ENCODE results near the gene NLK. TPM values are rescaled to one million over a fixed set of nuclear protein-coding genes. Genes with fewer than 3 reads are reported as not detected.

The NLK gene
- total and polyA plus RNA-seq, 2 donors (not counting 3 experiments of a cell fraction or from before 2014, with no cell fraction given) = 23.8 to 34.2 TPM

DNA sequence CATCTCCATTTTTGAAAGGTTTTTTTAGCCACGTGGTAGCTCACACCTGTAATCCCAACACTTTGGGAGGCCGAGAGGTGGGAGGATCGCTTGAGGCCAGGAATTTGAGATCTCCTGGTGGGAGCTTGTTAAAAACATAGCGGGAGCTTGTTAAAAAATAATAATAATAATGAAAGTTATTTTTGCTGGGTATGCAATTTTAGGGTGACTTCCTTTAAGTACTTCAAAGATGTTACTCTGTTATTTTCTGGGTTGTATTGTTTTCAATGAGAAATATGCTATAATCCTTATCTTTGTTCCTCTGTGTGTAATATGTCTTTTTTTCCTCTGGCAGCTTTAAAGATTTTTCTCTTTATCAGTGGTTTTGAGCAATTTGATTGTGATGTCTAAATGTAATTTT is 48.1 kb downstream of the NLK start:
- Histone ChIP-seq H3K9me1 (replicated peaks; ENCODE audit: control insufficient read depth, extremely low read depth, insufficient read depth, low read length) (no peaks in the 10 kb centered on the region), H3K36me3 (ENCODE audit: control insufficient read depth in 2 of 2, extremely low read depth in 1 of 2, insufficient read depth in 2 of 2, low read length in 2 of 2) (peaks cover 0 to 3% of the 10 kb centered on the region in 2 experiments), H3K4me3 (replicated peaks in 1 of 3; ENCODE audit: insufficient read depth in 1 of 3, low read depth in 1 of 3, low read length in 3 of 3) (no peak overlapping the region), H3K9ac (replicated peaks; ENCODE audit: extremely low read depth, insufficient read depth, low read length) (no peak overlapping the region), H3K4me1 (ENCODE audit: control insufficient read depth, extremely low read depth, insufficient read depth, low read length) (peaks cover 4% of the 10 kb centered on the region), H3K4me2 (ENCODE audit: insufficient read depth, low read length) (no peak overlapping the region), H3K79me2 (ENCODE audit: control insufficient read depth, insufficient read depth, low read length) (peaks cover 83% of the 10 kb centered on the region), H3K9me3 (replicated peaks; ENCODE audit: control insufficient read depth, insufficient read depth, low read length) (no peaks in the 10 kb centered on the region), H4K20me1 (replicated peaks; ENCODE audit: control insufficient read depth, extremely low read depth, insufficient read depth, low read length) (peaks cover 2% of the 10 kb centered on the region), H3K27me3 (ENCODE audit: control insufficient read depth in 2 of 2, insufficient read depth in 2 of 2, low read length in 2 of 2) (no peaks in the 10 kb centered on the region), H3K27ac (ENCODE audit: insufficient read depth, low read depth, low read length) (no peak overlapping the region), H2AFZ (ENCODE audit: low read depth, low read length) (no peak overlapping the region)
- POLR2A ChIA-PET = no interaction called here
- BruUV-seq (replicated peaks) = no TSS peak
- dilution Hi-C loops (cut with MboI; ENCODE audit: extremely low pct_ligation_motif_present, low sequenced_read_pairs) (no loop called here), intact Hi-C loops (cut with micrococcal nuclease) (loop anchor here (5.0 kb wide), 1 partner anchor 37 kb away; no protein-coding TSS in a partner anchor)
- DNase-seq (ENCODE audit: low read depth, low spot score) (no peak), FAIRE-seq (no peak)
- no peak for TF ChIP-seq JUN (IDR thresholded peaks at IDR 0.05; ENCODE audit: borderline replicate concordance, insufficient read depth, insufficient read length, low read depth)
- CTCF ChIA-PET = interaction anchor here (1.3 kb wide), 1 partner anchor 43 kb away, joined by 4 read pairs; no protein-coding TSS in a partner anchor

DNA sequence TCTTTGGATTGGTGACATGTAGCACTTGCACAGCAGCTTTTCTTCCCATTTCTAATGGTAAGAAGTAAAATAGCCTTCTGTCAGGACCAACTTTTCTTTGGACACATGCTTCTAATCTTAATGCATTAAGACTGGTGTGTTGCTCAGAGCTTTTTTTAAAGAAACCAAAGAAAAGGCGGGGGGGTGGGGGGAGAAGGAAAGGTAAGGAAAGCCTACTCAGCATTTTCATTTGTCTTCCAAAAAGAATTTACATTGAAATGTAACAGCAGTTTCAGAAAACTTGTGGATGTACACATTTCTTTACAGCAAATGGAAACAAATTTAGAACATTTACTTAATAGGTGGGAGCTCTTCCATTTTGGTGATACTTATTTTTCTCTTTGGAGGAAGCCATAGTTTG is 49.6 kb downstream of the NLK start:
- ChIA-PET POLR2A (no interaction called here), CTCF (interaction anchor here (0.9 to 1.0 kb wide), 2 partner anchors 38 to 79 kb away, joined by 3 to 5 read pairs; no protein-coding TSS in a partner anchor)
- Histone ChIP-seq H4K20me1 (replicated peaks; ENCODE audit: control insufficient read depth, extremely low read depth, insufficient read depth, low read length) (peaks cover 2% of the 10 kb centered on the region), H3K9me1 (replicated peaks; ENCODE audit: control insufficient read depth, extremely low read depth, insufficient read depth, low read length) (no peaks in the 10 kb centered on the region), H3K9me3 (replicated peaks; ENCODE audit: control insufficient read depth, insufficient read depth, low read length) (no peaks in the 10 kb centered on the region), H3K4me1 (ENCODE audit: control insufficient read depth, extremely low read depth, insufficient read depth, low read length) (peaks cover 2% of the 10 kb centered on the region), H3K9ac (replicated peaks; ENCODE audit: extremely low read depth, insufficient read depth, low read length) (no peak overlapping the region), H3K27me3 (ENCODE audit: control insufficient read depth in 2 of 2, insufficient read depth in 2 of 2, low read length in 2 of 2) (no peaks in the 10 kb centered on the region), H2AFZ (ENCODE audit: low read depth, low read length) (no peak overlapping the region), H3K36me3 (ENCODE audit: control insufficient read depth in 2 of 2, extremely low read depth in 1 of 2, insufficient read depth in 2 of 2, low read length in 2 of 2) (peaks cover 0 to 3% of the 10 kb centered on the region in 2 experiments), H3K4me3 (replicated peaks in 1 of 3; ENCODE audit: insufficient read depth in 1 of 3, low read depth in 1 of 3, low read length in 3 of 3) (no peak overlapping the region), H3K4me2 (ENCODE audit: insufficient read depth, low read length) (no peak overlapping the region), H3K79me2 (ENCODE audit: control insufficient read depth, insufficient read depth, low read length) (peaks cover 83% of the 10 kb centered on the region), H3K27ac (ENCODE audit: insufficient read depth, low read depth, low read length) (no peak overlapping the region)
- intact Hi-C loops (cut with micrococcal nuclease) = loop anchor here (5.0 kb wide), 1 partner anchor 35 kb away; no protein-coding TSS in a partner anchor
- no TSS peak for BruUV-seq (replicated peaks)
- FAIRE-seq = no peak
- TF ChIP-seq MYC (IDR thresholded peaks at IDR 0.05; ENCODE audit: low read depth, low read length) (no peak), JUN (IDR thresholded peaks at IDR 0.05; ENCODE audit: borderline replicate concordance, insufficient read depth, insufficient read length, low read depth) (no peak), POLR2A (IDR thresholded peaks at IDR 0.05; ENCODE audit: low read depth, low read length) (no peak), FOS (IDR thresholded peaks at IDR 0.05; ENCODE audit: borderline replicate concordance, insufficient read depth, low read length) (no peak), EZH2 (IDR thresholded peaks at IDR 0.05; ENCODE audit: borderline replicate concordance, low read depth, low read length, severe bottlenecking) (no peak), POLR2AphosphoS5 (IDR thresholded peaks at IDR 0.05; ENCODE audit: insufficient read depth, low read depth, low read length) (no peak), GATA2 (IDR thresholded peaks at IDR 0.05; ENCODE audit: insufficient read depth, insufficient read length, low read depth, low read length) (no peak)
- TF ChIP-seq, protein P1, sequence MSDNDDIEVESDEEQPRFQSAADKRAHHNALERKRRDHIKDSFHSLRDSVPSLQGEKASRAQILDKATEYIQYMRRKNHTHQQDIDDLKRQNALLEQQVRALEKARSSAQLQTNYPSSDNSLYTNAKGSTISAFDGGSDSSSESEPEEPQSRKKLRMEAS (IDR thresholded peaks at IDR 0.05; ENCODE audit: insufficient read depth, insufficient read length) = no peak
- TF ChIP-seq, protein P2, sequence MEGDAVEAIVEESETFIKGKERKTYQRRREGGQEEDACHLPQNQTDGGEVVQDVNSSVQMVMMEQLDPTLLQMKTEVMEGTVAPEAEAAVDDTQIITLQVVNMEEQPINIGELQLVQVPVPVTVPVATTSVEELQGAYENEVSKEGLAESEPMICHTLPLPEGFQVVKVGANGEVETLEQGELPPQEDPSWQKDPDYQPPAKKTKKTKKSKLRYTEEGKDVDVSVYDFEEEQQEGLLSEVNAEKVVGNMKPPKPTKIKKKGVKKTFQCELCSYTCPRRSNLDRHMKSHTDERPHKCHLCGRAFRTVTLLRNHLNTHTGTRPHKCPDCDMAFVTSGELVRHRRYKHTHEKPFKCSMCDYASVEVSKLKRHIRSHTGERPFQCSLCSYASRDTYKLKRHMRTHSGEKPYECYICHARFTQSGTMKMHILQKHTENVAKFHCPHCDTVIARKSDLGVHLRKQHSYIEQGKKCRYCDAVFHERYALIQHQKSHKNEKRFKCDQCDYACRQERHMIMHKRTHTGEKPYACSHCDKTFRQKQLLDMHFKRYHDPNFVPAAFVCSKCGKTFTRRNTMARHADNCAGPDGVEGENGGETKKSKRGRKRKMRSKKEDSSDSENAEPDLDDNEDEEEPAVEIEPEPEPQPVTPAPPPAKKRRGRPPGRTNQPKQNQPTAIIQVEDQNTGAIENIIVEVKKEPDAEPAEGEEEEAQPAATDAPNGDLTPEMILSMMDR (IDR thresholded peaks at IDR 0.05; ENCODE audit: extremely low read depth in 1 of 2, insufficient read depth in 1 of 2, low read depth in 1 of 2, low read length in 2 of 2) = no peak
- dilution Hi-C loops (cut with MboI; ENCODE audit: extremely low pct_ligation_motif_present, low sequenced_read_pairs) = no loop called here
- no peak for DNase-seq (ENCODE audit: low read depth, low spot score)

Data from endothelial cell of umbilical vein (primary cell).